ENCODE results near the gene IFRD2. TPM values are rescaled to one million over a fixed set of nuclear protein-coding genes. Genes with fewer than 3 reads are reported as not detected.

IFRD2 gene
- total and polyA plus RNA-seq, 2 of the 8 experiments (the other 6 are each of a cell fraction or from before 2014, with no cell fraction given) = 76.7 to 88.8 TPM

- Histone ChIP-seq H3K36me3 (ENCODE audit: control insufficient read depth in 2 of 4, insufficient read depth in 4 of 4, low read length in 3 of 4) (peaks cover 0 to 3% (median 2%) of the 10 kb centered on the region in 4 experiments; a peak in 2 of 8 replicates), H2BK5ac (ENCODE audit: low read depth, low read length) (peak overlapping the region; percentile 96), H2BK12ac (ENCODE audit: low read depth, low read length) (peak overlapping the region; percentile 92; the same call in 1 of the 2 replicates), H3K79me1 (ENCODE audit: low read depth, low read length) (peaks cover 40% of the 10 kb centered on the region), H3K4ac (replicated peaks; ENCODE audit: insufficient read length, low read depth, low read length) (peak overlapping the region; percentile 88), H4K8ac (ENCODE audit: extremely low read depth, insufficient read depth, low read length) (peak overlapping the region; percentile 58; the same call in 1 of the 2 replicates), H2AFZ (ENCODE audit: low read length) (no peak overlapping the region), H3K9me3 (ENCODE audit: insufficient read depth in 2 of 2, low read depth in 1 of 2, low read length in 1 of 2) (no peaks in the 10 kb centered on the region), H2BK20ac (ENCODE audit: low read length) (peak overlapping the region; percentile 18; the same call in 1 of the 2 replicates), H3K56ac (replicated peaks; ENCODE audit: insufficient read length, low read depth, low read length) (peak overlapping the region; percentile 35), H2BK15ac (ENCODE audit: low read length) (peak overlapping the region; percentile 98; the same call in 1 of the 2 replicates), H3K4me2 (ENCODE audit: insufficient read depth in 1 of 2, low read depth in 2 of 2, low read length in 2 of 2) (peak overlapping the region in 1 of 2 experiments; percentile 60; a peak in 2 of 4 replicates), H3K4me3 (ENCODE audit: extremely low read depth in 1 of 4, insufficient read depth in 2 of 4, low read depth in 3 of 4, low read length in 4 of 4) (peak overlapping the region in 2 of 4 experiments; percentile 10 to 27; a peak in 2 of 8 replicates), H2AK5ac (ENCODE audit: low read depth, low read length) (peak overlapping the region; percentile 29; the same call in 1 of the 2 replicates), H3K9ac (replicated peaks in 1 of 4; ENCODE audit: extremely low read depth in 1 of 4, low read depth in 3 of 4, low read length in 3 of 4) (peak overlapping the region in 2 of 4 experiments; percentile 34 to 38; a peak in 3 of 7 replicates), H3K14ac (ENCODE audit: insufficient read length) (no peak overlapping the region), H3K79me2 (ENCODE audit: control insufficient read depth in 1 of 2, insufficient read depth in 2 of 2, low read length in 2 of 2) (peaks cover 21 to 90% of the 10 kb centered on the region in 2 experiments), H3K23me2 (ENCODE audit: low read depth, low read length) (peaks cover 2% of the 10 kb centered on the region; the same call in 1 of the 2 replicates), H4K91ac (replicated peaks; ENCODE audit: insufficient read length, low read length) (peak overlapping the region; percentile 86), H3K27ac (ENCODE audit: low read depth, low read length) (peak overlapping the region; percentile 53; the same call in 1 of the 2 replicates), H3K4me1 (replicated peaks in 1 of 4; ENCODE audit: control insufficient read depth in 3 of 4, insufficient read depth in 4 of 4, low read length in 3 of 4) (peaks cover 5 to 44% (median 37%) of the 10 kb centered on the region in 4 experiments), H3K23ac (ENCODE audit: insufficient read length) (no peak overlapping the region), H3K27me3 (replicated peaks in 1 of 4; ENCODE audit: control insufficient read depth in 3 of 4, extremely low read depth in 1 of 4, insufficient read depth in 3 of 4, low read length in 3 of 4) (no peaks in the 10 kb centered on the region), H2BK120ac (replicated peaks; ENCODE audit: low read depth, low read length) (peak overlapping the region; percentile 38), H4K20me1 (replicated peaks in 1 of 2; ENCODE audit: control insufficient read depth in 1 of 2, insufficient read depth in 2 of 2, low read length in 2 of 2) (peaks cover 18 to 38% of the 10 kb centered on the region in 2 experiments), H3K18ac (ENCODE audit: extremely low read depth, low read length) (peak overlapping the region; percentile 84; the same call in 1 of the 2 replicates), H4K5ac (ENCODE audit: insufficient read length, low read depth, low read length) (peak overlapping the region; percentile 39)
- DNase-seq (ENCODE audit: low read depth in 1 of 2, low spot score in 2 of 2) = no peak
- FAIRE-seq = no peak
- ChIA-PET POLR2A (ENCODE audit: partially characterized antibody) (interaction anchor here (0.6 to 3.5 kb wide), 15 partner anchors 8 to 281 kb away, joined by 3 to 17 read pairs (median 4); partner anchors contain the start of gene IFRD2), CTCF (ENCODE audit: partially characterized antibody) (interaction anchor here (0.6 to 53.5 kb wide), 34 partner anchors 11 to 443 kb away, joined by 3 to 2149 read pairs (median 4); partner anchors contain the start of genes GNAI2, GNAT1, HYAL3 and INKA1)
- 56% methylated on average over 8 of the region's 10 CpGs; no CpG with 5 or more reads in 1 of the 2 experiments for WGBS, 2 experiments (ENCODE audit: extremely low coverage in 1 of 2, insufficient coverage in 1 of 2, insufficient read length in 1 of 2, insufficient replicate concordance in 2 of 2, low coverage in 1 of 2, low lambda C conversion rate in 2 of 2, missing lambda C conversion rate in 1 of 2)
- TF ChIP-seq SRF (IDR thresholded peaks at IDR 0.05; ENCODE audit: low read depth, low read length) (no peak), SP1 (IDR thresholded peaks at IDR 0.05; ENCODE audit: low read depth, low read length) (no peak), CEBPB (IDR thresholded peaks at IDR 0.05; ENCODE audit: low read depth, low read length) (no peak), PHF8 (conservative IDR thresholded peaks at IDR 0.05; ENCODE audit: low read depth, low read length) (no peak), SP4 (IDR thresholded peaks at IDR 0.05; ENCODE audit: low read length) (no peak), KDM4A (IDR thresholded peaks at IDR 0.05; ENCODE audit: low read depth, low read length, severe bottlenecking) (no peak), KDM1A (IDR thresholded peaks at IDR 0.05; ENCODE audit: borderline replicate concordance, low read length) (no peak), SIX5 (IDR thresholded peaks at IDR 0.05; ENCODE audit: low read depth, low read length) (no peak), ATF3 (IDR thresholded peaks at IDR 0.05; ENCODE audit: insufficient read depth, low read depth, low read length) (no peak), TEAD4 (IDR thresholded peaks at IDR 0.05; ENCODE audit: low read depth, low read length) (no peak)
These were observed 45.7 kb downstream of the IFRD2 start for GRCh38 chr3:50246517-50246954.

Data from H1 (cell line).